Neural progenitor cell (in vitro differentiated cells): ENCODE data around the gene VEGFA.

ENCODE experiments used
- EZH2 ChIP-seq: fragments of 200-600 bp; sonication (generic); IDR thresholded peaks from 2 replicates; pipeline ENCODE4 v1.6.1; 2017; ENCODE audit warnings: antibody characterized with exemption, mild to moderate bottlenecking, moderate library complexity
- TF ChIP-seq, protein P1 (sequence below): fragments of 200-600 bp; sonication (generic); IDR thresholded peaks from 2 replicates; pipeline ENCODE4 v1.5.1; 2017; ENCODE audit warnings: antibody characterized with exemption, mild to moderate bottlenecking

- TF ChIP-seq, protein P1, sequence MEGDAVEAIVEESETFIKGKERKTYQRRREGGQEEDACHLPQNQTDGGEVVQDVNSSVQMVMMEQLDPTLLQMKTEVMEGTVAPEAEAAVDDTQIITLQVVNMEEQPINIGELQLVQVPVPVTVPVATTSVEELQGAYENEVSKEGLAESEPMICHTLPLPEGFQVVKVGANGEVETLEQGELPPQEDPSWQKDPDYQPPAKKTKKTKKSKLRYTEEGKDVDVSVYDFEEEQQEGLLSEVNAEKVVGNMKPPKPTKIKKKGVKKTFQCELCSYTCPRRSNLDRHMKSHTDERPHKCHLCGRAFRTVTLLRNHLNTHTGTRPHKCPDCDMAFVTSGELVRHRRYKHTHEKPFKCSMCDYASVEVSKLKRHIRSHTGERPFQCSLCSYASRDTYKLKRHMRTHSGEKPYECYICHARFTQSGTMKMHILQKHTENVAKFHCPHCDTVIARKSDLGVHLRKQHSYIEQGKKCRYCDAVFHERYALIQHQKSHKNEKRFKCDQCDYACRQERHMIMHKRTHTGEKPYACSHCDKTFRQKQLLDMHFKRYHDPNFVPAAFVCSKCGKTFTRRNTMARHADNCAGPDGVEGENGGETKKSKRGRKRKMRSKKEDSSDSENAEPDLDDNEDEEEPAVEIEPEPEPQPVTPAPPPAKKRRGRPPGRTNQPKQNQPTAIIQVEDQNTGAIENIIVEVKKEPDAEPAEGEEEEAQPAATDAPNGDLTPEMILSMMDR, result no peak
- no peak for TF ChIP-seq EZH2
Measured at GRCh38 chr6:43824703-43825064, 54.7 kb downstream of the VEGFA start.
